MM.1S (cell line): ENCODE data around the gene MSL1.

ENCODE experiments used
- CTCF ChIP-seq: fragments of 300-600 bp; sonication (generic); IDR thresholded peaks from 2 replicates; pipeline ENCODE4 v1.5.1; 2016; ENCODE audit warnings: antibody characterized with exemption, low read length, mixed read lengths
- EZH2 ChIP-seq: fragments of 300-600 bp; sonication (generic); optimal IDR thresholded peaks from 2 replicates; pipeline ENCODE3; 2017; ENCODE audit warnings: low read depth, mild to moderate bottlenecking, antibody characterized with exemption, low read length, mixed read lengths
- EZH2phosphoT487 ChIP-seq: fragments of 300-600 bp; sonication (generic); IDR thresholded peaks from 2 replicates; pipeline ENCODE4 v1.6.1; 2018; ENCODE audit warnings: antibody characterized with exemption, low read length

DNA sequence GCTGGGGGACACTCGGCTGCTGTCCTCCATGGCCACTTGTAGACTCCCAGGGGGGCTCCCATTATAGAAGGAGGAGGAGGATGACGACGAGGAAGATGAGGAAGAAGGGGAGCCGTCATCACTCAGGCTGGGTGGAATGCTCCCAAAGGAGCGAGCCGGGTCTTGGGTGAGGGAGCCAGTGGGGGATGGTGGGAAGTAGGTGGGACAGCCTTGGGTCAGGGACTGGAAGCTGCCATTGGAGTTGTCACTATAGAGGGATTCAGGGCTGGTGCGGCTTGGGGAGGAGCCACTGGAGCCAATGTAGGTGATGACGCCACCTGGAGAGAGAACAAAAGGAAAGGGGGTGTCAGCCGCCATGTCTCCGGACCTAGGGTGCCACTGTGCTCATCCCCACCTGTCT, 24.7 kb upstream of the MSL1 start:
- TF ChIP-seq CTCF (no peak), EZH2 (no peak), EZH2phosphoT487 (no peak)
